ENCODE results near the gene NHERF1. TPM values are rescaled to one million over a fixed set of nuclear protein-coding genes. Genes with fewer than 3 reads are reported as not detected.

Gene NHERF1
- total and polyA plus RNA-seq, 2 of the 13 experiments (the other 11 are each of a cell fraction or from before 2014, with no cell fraction given) = 169 to 269 TPM

DNA sequence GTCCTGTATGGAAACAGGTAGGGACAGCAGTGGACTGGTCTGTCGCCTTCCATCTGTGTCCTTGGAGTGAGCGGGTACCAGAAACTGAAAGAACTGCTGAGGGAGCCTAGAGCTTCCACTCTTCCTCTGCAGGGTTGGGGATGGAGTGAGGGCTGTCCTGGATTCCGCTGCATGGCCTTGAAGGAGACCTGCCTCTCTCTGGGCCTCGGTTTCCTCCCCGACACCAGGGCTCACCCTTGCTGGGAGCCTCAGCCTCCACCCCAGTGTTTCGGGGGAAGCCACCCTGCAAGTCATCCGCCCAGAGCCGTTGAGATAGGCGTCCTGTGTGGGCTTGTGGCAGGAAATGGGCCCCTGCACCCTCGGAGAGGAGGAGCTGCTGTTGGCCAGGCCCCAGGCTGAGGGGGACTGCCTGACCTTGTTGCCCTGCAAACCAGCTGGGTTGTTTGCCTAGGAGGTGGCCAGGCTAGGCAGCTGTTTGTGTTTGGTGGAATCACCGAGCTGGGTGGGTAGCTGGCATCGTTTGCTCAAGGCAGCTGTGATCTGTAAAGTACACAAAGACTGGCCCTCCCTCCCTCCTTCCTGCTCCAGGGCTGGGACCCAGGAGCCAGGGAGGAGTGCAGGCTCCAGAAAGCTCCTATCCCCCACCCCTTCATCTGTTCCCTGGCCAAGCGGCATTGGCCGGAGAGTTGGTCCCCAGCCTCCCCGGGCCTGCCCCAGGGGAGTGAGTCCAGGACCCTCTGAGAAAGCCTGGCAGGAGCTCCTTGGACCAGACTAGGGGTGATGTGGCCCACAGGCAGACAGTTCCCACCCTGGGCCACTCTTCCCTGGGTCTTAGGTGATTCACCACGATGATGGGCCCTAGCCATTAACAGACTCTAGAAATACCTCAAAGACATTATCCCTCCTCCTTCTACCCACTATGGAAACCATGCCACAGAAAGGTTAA is 10.1 kb upstream of the NHERF1 start (continued):
- TF ChIP-seq HDAC1 (CRISPR knock-in tag; IDR thresholded peaks at IDR 0.05) (peak; percentile 94), ZBTB20 (CRISPR knock-in tag; IDR thresholded peaks at IDR 0.05; ENCODE audit: borderline replicate concordance, low read depth) (no peak; the same call in 1 of the 2 replicates), PHF5A (CRISPR knock-in tag; IDR thresholded peaks at IDR 0.05; ENCODE audit: low read depth, unreplicated experiment) (no peak), ZKSCAN5 (CRISPR knock-in tag; IDR thresholded peaks at IDR 0.05) (no peak), ZSCAN22 (CRISPR knock-in tag; IDR thresholded peaks at IDR 0.05) (no peak), RAD21 (CRISPR knock-in tag; IDR thresholded peaks at IDR 0.05) (no peak), BCL6 (CRISPR knock-in tag; IDR thresholded peaks at IDR 0.05) (peak; percentile 75), CBX5 (CRISPR knock-in tag; IDR thresholded peaks at IDR 0.05; ENCODE audit: borderline replicate concordance) (peak; percentile 50; the same call in 1 of the 2 replicates), KMT2A (CRISPR knock-in tag; IDR thresholded peaks at IDR 0.05) (no peak)
- TF ChIP-seq, protein P1, sequence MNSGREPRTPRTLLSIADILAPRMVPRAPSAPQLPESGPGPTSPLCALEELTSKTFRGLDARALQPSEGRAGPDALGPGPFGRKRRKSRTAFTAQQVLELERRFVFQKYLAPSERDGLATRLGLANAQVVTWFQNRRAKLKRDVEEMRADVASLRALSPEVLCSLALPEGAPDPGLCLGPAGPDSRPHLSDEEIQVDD (CRISPR knock-in tag; IDR thresholded peaks at IDR 0.05; ENCODE audit: borderline replicate concordance) = 0 out of 2 replicates have a peak, but pooled peaks have one; percentile 66
- TF ChIP-seq, protein P2, sequence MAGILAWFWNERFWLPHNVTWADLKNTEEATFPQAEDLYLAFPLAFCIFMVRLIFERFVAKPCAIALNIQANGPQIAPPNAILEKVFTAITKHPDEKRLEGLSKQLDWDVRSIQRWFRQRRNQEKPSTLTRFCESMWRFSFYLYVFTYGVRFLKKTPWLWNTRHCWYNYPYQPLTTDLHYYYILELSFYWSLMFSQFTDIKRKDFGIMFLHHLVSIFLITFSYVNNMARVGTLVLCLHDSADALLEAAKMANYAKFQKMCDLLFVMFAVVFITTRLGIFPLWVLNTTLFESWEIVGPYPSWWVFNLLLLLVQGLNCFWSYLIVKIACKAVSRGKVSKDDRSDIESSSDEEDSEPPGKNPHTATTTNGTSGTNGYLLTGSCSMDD (CRISPR knock-in tag; IDR thresholded peaks at IDR 0.05) = no peak
- TF ChIP-seq, protein P3, sequence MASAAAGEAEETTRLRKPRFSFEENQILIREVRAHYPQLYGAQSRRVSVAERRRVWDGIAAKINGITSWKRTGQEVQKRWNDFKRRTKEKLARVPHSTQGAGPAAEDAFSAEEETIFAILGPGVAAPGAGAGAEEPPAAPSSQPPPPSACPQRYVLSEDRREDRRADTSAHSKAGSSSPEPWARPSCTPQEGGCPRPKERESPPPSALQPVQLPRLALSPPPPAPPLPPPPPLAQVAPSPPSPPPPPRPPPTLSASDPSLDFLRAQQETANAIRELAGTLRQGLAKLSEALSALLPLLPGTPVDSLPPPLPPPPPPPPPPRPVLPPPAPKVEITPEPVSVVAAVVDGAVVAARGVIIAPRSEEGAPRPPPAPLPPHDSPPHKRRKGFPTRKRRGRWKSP (CRISPR knock-in tag; IDR thresholded peaks at IDR 0.05) = no peak
- TF ChIP-seq, protein P4, sequence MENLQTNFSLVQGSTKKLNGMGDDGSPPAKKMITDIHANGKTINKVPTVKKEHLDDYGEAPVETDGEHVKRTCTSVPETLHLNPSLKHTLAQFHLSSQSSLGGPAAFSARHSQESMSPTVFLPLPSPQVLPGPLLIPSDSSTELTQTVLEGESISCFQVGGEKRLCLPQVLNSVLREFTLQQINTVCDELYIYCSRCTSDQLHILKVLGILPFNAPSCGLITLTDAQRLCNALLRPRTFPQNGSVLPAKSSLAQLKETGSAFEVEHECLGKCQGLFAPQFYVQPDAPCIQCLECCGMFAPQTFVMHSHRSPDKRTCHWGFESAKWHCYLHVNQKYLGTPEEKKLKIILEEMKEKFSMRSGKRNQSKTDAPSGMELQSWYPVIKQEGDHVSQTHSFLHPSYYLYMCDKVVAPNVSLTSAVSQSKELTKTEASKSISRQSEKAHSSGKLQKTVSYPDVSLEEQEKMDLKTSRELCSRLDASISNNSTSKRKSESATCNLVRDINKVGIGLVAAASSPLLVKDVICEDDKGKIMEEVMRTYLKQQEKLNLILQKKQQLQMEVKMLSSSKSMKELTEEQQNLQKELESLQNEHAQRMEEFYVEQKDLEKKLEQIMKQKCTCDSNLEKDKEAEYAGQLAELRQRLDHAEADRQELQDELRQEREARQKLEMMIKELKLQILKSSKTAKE (CRISPR knock-in tag; IDR thresholded peaks at IDR 0.05; ENCODE audit: borderline replicate concordance) = 0 out of 2 replicates have a peak, but pooled peaks have one; percentile 14
- TF ChIP-seq, protein P5, sequence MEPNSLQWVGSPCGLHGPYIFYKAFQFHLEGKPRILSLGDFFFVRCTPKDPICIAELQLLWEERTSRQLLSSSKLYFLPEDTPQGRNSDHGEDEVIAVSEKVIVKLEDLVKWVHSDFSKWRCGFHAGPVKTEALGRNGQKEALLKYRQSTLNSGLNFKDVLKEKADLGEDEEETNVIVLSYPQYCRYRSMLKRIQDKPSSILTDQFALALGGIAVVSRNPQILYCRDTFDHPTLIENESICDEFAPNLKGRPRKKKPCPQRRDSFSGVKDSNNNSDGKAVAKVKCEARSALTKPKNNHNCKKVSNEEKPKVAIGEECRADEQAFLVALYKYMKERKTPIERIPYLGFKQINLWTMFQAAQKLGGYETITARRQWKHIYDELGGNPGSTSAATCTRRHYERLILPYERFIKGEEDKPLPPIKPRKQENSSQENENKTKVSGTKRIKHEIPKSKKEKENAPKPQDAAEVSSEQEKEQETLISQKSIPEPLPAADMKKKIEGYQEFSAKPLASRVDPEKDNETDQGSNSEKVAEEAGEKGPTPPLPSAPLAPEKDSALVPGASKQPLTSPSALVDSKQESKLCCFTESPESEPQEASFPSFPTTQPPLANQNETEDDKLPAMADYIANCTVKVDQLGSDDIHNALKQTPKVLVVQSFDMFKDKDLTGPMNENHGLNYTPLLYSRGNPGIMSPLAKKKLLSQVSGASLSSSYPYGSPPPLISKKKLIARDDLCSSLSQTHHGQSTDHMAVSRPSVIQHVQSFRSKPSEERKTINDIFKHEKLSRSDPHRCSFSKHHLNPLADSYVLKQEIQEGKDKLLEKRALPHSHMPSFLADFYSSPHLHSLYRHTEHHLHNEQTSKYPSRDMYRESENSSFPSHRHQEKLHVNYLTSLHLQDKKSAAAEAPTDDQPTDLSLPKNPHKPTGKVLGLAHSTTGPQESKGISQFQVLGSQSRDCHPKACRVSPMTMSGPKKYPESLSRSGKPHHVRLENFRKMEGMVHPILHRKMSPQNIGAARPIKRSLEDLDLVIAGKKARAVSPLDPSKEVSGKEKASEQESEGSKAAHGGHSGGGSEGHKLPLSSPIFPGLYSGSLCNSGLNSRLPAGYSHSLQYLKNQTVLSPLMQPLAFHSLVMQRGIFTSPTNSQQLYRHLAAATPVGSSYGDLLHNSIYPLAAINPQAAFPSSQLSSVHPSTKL (CRISPR knock-in tag; IDR thresholded peaks at IDR 0.05) = peak; percentile 89
- TF ChIP-seq, protein P6, sequence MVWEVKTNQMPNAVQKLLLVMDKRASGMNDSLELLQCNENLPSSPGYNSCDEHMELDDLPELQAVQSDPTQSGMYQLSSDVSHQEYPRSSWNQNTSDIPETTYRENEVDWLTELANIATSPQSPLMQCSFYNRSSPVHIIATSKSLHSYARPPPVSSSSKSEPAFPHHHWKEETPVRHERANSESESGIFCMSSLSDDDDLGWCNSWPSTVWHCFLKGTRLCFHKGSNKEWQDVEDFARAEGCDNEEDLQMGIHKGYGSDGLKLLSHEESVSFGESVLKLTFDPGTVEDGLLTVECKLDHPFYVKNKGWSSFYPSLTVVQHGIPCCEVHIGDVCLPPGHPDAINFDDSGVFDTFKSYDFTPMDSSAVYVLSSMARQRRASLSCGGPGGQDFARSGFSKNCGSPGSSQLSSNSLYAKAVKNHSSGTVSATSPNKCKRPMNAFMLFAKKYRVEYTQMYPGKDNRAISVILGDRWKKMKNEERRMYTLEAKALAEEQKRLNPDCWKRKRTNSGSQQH (CRISPR knock-in tag; IDR thresholded peaks at IDR 0.05; ENCODE audit: low read depth) = no peak
- TF ChIP-seq, protein P7, sequence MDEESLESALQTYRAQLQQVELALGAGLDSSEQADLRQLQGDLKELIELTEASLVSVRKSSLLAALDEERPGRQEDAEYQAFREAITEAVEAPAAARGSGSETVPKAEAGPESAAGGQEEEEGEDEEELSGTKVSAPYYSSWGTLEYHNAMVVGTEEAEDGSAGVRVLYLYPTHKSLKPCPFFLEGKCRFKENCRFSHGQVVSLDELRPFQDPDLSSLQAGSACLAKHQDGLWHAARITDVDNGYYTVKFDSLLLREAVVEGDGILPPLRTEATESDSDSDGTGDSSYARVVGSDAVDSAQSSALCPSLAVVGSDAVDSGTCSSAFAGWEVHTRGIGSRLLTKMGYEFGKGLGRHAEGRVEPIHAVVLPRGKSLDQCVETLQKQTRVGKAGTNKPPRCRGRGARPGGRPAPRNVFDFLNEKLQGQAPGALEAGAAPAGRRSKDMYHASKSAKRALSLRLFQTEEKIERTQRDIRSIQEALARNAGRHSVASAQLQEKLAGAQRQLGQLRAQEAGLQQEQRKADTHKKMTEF (CRISPR knock-in tag; IDR thresholded peaks at IDR 0.05) = no peak; the same call in 1 of the 2 replicates
